ENCODE measurements around the gene TGFB1I1. TPM values are rescaled to one million over a fixed set of nuclear protein-coding genes. Genes with fewer than 3 reads are reported as not detected.
"Not testable (repeated sequence)": the region's sequence is repeated elsewhere in the genome, so short reads cannot be mapped to it uniquely, and the experiment has no call there.

Gene TGFB1I1
- total and polyA plus RNA-seq, 7 experiments from 2014 or later: 0.29 to 1.5 (median 0.49) TPM

DNA sequence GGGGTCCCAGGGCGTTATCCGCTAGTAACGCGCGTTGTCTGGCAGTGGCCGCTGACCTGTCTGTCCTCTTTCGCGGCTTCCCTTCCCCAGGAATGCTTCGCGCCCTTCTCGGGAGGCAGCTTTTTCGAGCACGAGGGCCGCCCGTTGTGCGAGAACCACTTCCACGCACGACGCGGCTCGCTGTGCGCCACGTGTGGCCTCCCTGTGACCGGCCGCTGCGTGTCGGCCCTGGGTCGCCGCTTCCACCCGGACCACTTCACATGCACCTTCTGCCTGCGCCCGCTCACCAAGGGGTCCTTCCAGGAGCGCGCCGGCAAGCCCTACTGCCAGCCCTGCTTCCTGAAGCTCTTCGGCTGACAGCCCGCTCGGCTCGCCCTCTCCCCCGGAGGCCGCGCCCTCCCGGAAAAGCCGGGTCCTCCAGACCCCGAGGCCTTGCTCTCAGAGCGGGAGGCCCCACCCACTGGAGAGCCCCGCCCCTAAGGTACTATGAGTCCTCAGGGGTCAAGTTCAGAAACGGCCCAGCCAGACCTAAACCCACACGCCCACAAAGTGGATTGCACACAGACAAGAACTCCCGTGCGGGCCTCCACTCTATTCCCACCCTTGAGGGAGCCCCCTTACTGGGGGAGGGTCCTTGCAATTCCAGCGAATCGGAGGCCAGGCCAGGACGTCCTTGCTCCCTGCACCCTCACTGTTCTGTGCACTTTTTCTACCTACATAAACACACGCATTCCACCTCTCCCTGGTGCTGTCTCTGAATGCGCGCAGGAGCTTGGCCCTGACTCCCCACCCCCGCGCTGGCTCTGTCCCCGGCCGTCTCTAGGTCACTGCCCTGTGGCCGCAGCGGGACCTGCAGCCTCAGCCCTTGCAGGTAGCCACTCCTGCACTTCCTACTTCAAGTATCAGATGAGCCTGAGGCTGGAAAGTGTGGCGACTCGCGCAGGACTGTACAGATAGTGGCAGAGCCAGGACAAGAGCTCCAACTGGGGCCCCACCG lies 5.6 kb downstream of the TGFB1I1 start:
- H3K36me3 Mint-ChIP-seq: no peaks in the 10 kb centered on the region
- peak overlapping the region in 6 of 9 donors; percentile 20 to 83 (median 56) for H3K27ac Mint-ChIP-seq
- peak in 1 of 9 donors; percentile 40 for DNase-seq
- no peaks in the 10 kb centered on the region for H3K36me3 ChIP-seq (ENCODE audit: control insufficient read depth in 2 of 3, insufficient read depth in 3 of 3, low read length in 3 of 3)
- intact Hi-C loops (cut with micrococcal nuclease): loop anchor here (1.0 to 5.0 kb wide), 5 partner anchors 10 to 235 kb away; partner anchors contain the start of genes ARMC5 (in 1 of the 2) and RUSF1 (in 1 of the 2)
- H3K27ac ChIP-seq (ENCODE audit: low read depth, low read length): peak overlapping the region; percentile 58
- peaks cover 0 to 64% (median 7%) of the 10 kb centered on the region in 5 donors for H3K27me3 Mint-ChIP-seq
- no peaks in the 10 kb centered on the region for H3K9me3 Mint-ChIP-seq
- no peaks in the 10 kb centered on the region for H3K27me3 ChIP-seq (ENCODE audit: control insufficient read depth in 2 of 2, insufficient read depth in 2 of 2, low read length in 2 of 2)
- peak overlapping the region; percentile 48 for H3K4me3 ChIP-seq (ENCODE audit: low read length)
- peaks cover 0 to 3% of the 10 kb centered on the region in 2 donors for H3K4me1 ChIP-seq (ENCODE audit: control insufficient read depth in 2 of 2, insufficient read depth in 2 of 2, low read length in 2 of 2)
- POLR2A ChIA-PET: interaction anchor here (0.7 to 7.8 kb wide), 8 partner anchors 11 to 520 kb away, joined by 3 to 69 read pairs (median 4); partner anchors contain the start of genes ARMC5, RUSF1 and SETD1A
- H3K9me3 ChIP-seq (ENCODE audit: control insufficient read depth in 2 of 3, low read length in 3 of 3): no peaks in the 10 kb centered on the region
- CTCF ChIA-PET: interaction anchor here (0.9 to 1.1 kb wide), 3 partner anchors 19 to 391 kb away, joined by 3 read pairs; partner anchors contain the start of gene ARMC5
- ATAC-seq: peak; percentile 26
- H3K4me1 Mint-ChIP-seq: peaks cover 8 to 25% (median 16%) of the 10 kb centered on the region in 7 donors
- H3K4me3 Mint-ChIP-seq: peak overlapping the region; percentile 73 to 91 (median 82)

DNA sequence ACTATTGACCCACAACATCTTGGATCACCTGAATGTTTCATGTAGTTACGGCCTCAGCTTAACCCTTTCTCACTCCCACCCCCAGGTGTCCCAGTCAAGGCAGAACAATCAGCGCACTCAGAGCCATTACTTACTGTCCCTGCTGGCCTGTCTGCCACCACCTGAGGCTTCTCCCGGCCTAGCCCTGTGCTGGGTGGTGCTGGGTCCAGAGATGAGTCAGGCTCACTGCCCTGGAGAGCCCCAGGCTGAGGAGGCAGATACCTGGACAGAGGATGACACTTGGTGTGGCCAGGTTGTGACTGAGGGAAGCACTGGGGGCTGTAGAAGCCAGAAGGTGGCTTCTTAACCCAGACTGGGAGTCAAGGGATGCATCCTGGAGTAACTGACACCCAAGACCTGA lies 7.0 kb downstream of the TGFB1I1 start:
- ChIA-PET CTCF (interaction anchor here (1.6 kb wide), 1 partner anchor 36 kb away, joined by 4 read pairs; the partner anchor contains the start of gene ZNF843), POLR2A (interaction anchor here (0.9 to 7.8 kb wide), 2 partner anchors 20 to 26 kb away, joined by 3 to 69 read pairs; partner anchors contain the start of gene ARMC5)
- DNase-seq (no peak), ATAC-seq (no peak)
- Mint-ChIP-seq H3K27me3 (peaks cover 0 to 55% (median 0%) of the 10 kb centered on the region in 5 donors), H3K4me1 (peaks cover 7 to 20% (median 11%) of the 10 kb centered on the region in 7 donors), H3K9me3 (no peaks in the 10 kb centered on the region), H3K36me3 (no peaks in the 10 kb centered on the region), H3K27ac (peak overlapping the region in 1 of 9 donors; percentile 50), H3K4me3 (peak overlapping the region in 1 of 10 donors; percentile 11)
- H3K9me3 ChIP-seq (ENCODE audit: control insufficient read depth in 2 of 3, low read length in 3 of 3): no peaks in the 10 kb centered on the region
- H3K27me3 ChIP-seq (ENCODE audit: control insufficient read depth in 2 of 2, insufficient read depth in 2 of 2, low read length in 2 of 2): no peaks in the 10 kb centered on the region
- no peaks in the 10 kb centered on the region for H3K4me1 ChIP-seq (ENCODE audit: control insufficient read depth in 2 of 2, insufficient read depth in 2 of 2, low read length in 2 of 2)
- no peak overlapping the region for H3K27ac ChIP-seq (ENCODE audit: low read depth, low read length)
- intact Hi-C loops (cut with micrococcal nuclease): loop anchor here in 1 of 2 donors (5.0 kb wide), 1 partner anchor 233 kb away; a partner anchor contains a TSS
- no peak overlapping the region for H3K4me3 ChIP-seq (ENCODE audit: low read length)
- no peaks in the 10 kb centered on the region for H3K36me3 ChIP-seq (ENCODE audit: control insufficient read depth in 2 of 3, insufficient read depth in 3 of 3, low read length in 3 of 3)

DNA sequence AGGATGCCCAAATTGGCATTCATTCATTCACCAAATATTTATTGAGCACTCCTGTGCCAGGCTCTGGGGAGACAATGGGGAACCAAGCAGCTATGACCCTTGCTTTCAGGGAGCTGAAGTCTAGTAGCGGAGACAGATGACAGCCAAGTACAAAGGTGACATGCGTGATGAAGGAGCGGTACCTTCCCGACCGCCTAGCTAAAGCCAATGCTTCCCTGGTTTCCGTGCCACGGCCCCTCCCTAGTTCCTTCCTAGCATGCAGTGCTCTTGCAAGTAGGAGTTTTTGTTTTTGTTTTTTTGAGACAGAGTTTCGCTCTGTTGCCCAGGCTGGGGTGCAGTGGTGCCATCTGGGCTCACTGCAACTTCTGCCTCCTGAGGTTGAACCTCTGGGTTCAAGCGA lies 7.8 kb downstream of the TGFB1I1 start:
- ATAC-seq (no peak), DNase-seq (no peak)
- H3K9me3 Mint-ChIP-seq: no peaks in the 10 kb centered on the region
- Histone ChIP-seq H3K4me1 (ENCODE audit: control insufficient read depth in 2 of 2, insufficient read depth in 2 of 2, low read length in 2 of 2) (no peaks in the 10 kb centered on the region), H3K27ac (ENCODE audit: low read depth, low read length) (no peak overlapping the region), H3K4me3 (ENCODE audit: low read length) (no peak overlapping the region), H3K27me3 (ENCODE audit: control insufficient read depth in 2 of 2, insufficient read depth in 2 of 2, low read length in 2 of 2) (no peaks in the 10 kb centered on the region), H3K9me3 (ENCODE audit: control insufficient read depth in 2 of 3, low read length in 3 of 3) (no peaks in the 10 kb centered on the region), H3K36me3 (ENCODE audit: control insufficient read depth in 2 of 3, insufficient read depth in 3 of 3, low read length in 3 of 3) (no peaks in the 10 kb centered on the region)
- H3K4me1 Mint-ChIP-seq: peaks cover 6 to 20% (median 11%) of the 10 kb centered on the region in 7 donors
- no peak overlapping the region for H3K4me3 Mint-ChIP-seq
- H3K36me3 Mint-ChIP-seq: no peaks in the 10 kb centered on the region
- peak overlapping the region in 1 of 9 donors; percentile 52 for H3K27ac Mint-ChIP-seq
- intact Hi-C loops (cut with micrococcal nuclease): loop anchor here in 1 of 2 donors (5.0 kb wide), 1 partner anchor 233 kb away; a partner anchor contains a TSS
- peaks cover 0 to 47% (median 0%) of the 10 kb centered on the region in 5 donors for H3K27me3 Mint-ChIP-seq
- CTCF ChIA-PET: interaction anchor here (1.6 kb wide), 1 partner anchor 37 kb away, joined by 4 read pairs; the partner anchor contains the start of gene ZNF843
- POLR2A ChIA-PET: interaction anchor here (7.8 kb wide), 1 partner anchor 21 kb away, joined by 69 read pairs; the partner anchor contains the start of gene ARMC5

DNA sequence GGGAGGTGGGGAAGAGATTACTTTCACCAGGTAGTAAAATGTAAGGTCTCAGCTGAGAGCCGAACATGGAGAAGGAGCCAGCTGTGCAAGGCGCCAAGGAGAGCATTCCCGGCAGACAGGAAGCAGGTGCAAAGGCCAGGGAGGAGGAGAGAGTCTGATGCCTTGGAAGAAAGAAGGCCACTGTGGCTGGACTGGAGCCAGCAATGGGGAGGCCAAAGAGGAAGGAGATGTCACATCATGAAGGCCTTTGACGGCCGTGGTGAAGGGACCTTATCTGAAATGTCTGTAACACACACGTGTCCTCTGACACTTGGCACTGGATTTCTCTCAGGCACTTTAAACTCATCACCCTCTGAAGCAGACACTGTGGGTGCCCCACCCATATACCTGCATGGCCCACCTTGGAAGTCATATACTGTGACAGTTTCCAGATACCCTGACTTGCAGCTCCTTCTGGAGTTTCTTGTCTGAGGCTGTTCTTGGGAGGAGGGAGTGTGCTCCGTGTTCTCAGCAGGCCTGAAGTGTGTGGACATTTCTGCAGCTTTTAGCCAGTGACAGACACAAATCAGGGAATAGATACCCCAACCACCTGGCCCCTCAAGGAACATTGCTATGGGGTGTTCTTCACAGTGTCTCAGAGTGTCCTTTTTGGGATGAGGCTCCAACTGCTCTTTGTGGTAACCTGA lies 9.0 kb downstream of the TGFB1I1 start:
- H3K27me3 ChIP-seq (ENCODE audit: control insufficient read depth in 2 of 2, insufficient read depth in 2 of 2, low read length in 2 of 2): no peaks in the 10 kb centered on the region
- ChIA-PET CTCF (no interaction called here), POLR2A (interaction anchor here (0.9 kb wide), 1 partner anchor 9 kb away, joined by 3 read pairs; no protein-coding TSS in a partner anchor)
- Mint-ChIP-seq H3K4me1 (peaks cover 11 to 22% (median 15%) of the 10 kb centered on the region in 7 donors), H3K27ac (no peak overlapping the region), H3K27me3 (peaks cover 0 to 49% (median 0%) of the 10 kb centered on the region in 5 donors), H3K4me3 (no peak overlapping the region), H3K36me3 (no peaks in the 10 kb centered on the region), H3K9me3 (no peaks in the 10 kb centered on the region)
- H3K27ac ChIP-seq (ENCODE audit: low read depth, low read length): no peak overlapping the region
- no peak for ATAC-seq
- intact Hi-C loops (cut with micrococcal nuclease): no loop called here
- DNase-seq: no peak
- no peaks in the 10 kb centered on the region for H3K9me3 ChIP-seq (ENCODE audit: control insufficient read depth in 2 of 3, low read length in 3 of 3)
- no peaks in the 10 kb centered on the region for H3K4me1 ChIP-seq (ENCODE audit: control insufficient read depth in 2 of 2, insufficient read depth in 2 of 2, low read length in 2 of 2)
- H3K4me3 ChIP-seq (ENCODE audit: low read length): no peak overlapping the region
- H3K36me3 ChIP-seq (ENCODE audit: control insufficient read depth in 2 of 3, insufficient read depth in 3 of 3, low read length in 3 of 3): no peaks in the 10 kb centered on the region

DNA sequence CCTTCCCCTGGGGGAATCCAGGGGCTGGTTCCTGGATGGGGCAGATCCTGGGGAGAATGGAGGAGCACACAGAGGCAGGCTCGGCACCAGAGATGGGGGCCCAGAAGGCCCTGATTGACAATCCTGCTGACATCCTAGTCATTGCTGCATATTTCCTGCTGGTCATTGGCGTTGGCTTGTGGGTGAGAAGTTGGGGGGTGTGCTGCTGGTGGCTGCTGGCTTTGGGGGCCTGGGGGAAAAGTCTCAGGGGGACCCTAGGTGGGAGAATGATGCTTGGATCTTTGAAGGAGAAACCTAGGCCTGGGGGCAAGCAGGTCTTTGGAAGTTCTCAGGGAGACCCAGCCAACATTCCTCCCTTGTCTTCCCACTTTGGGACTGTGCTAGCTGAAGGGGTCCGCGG lies 11.1 kb downstream of the TGFB1I1 start, which contains the start of gene SLC5A2:
SLC5A2 (plus strand) TSS at position 43 of the 400 bp plus-strand sequence; CDS start at position 57, 14 bp downstream.
- DNase-seq (no peak), ATAC-seq (no peak)
- Histone ChIP-seq H3K4me3 (ENCODE audit: low read length) (no peak within 1 kb of the TSS), H3K27ac (ENCODE audit: low read depth, low read length) (no peak within 1 kb of the TSS), H3K9me3 (ENCODE audit: control insufficient read depth in 2 of 3, low read length in 3 of 3) (no peaks in the 10 kb centered on the region), H3K4me1 (ENCODE audit: control insufficient read depth in 2 of 2, insufficient read depth in 2 of 2, low read length in 2 of 2) (no peaks in the 10 kb centered on the region), H3K27me3 (ENCODE audit: control insufficient read depth in 2 of 2, insufficient read depth in 2 of 2, low read length in 2 of 2) (no peaks in the 10 kb centered on the region), H3K36me3 (ENCODE audit: control insufficient read depth in 2 of 3, insufficient read depth in 3 of 3, low read length in 3 of 3) (no peaks in the 10 kb centered on the region)
- Mint-ChIP-seq H3K36me3 (no peaks in the 10 kb centered on the region), H3K27ac (peak within 1 kb of the TSS in 1 of 9 donors; percentile 41), H3K27me3 (peaks cover 0 to 46% (median 0%) of the 10 kb centered on the region in 5 donors), H3K4me3 (no peak within 1 kb of the TSS), H3K4me1 (peaks cover 5 to 22% (median 13%) of the 10 kb centered on the region in 7 donors), H3K9me3 (no peaks in the 10 kb centered on the region)
- CTCF ChIA-PET: no interaction called here
- POLR2A ChIA-PET: no interaction called here
- intact Hi-C loops (cut with micrococcal nuclease): no loop called here

DNA sequence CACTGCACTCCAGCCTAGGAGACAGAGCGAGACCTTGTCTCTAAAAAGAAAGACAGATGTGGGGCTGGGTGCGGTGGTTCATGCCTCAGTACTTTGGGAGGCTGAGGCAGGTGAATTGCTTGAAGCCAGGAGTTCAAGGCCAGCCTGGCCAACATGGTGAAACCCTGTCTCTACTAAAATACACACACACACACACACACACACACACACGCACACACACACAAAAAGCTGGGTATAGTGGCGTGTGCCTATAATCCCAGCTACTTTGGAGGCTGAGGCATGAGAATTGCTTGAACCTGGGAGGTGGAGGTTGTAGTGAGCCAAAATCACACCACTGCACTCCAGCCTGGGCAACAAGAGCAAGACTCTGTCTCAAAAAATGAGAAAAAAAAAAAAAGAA lies 12.1 kb downstream of the TGFB1I1 start:
- H3K4me1 ChIP-seq (ENCODE audit: control insufficient read depth in 2 of 2, insufficient read depth in 2 of 2, low read length in 2 of 2); H3K36me3 ChIP-seq (ENCODE audit: control insufficient read depth in 2 of 3, insufficient read depth in 3 of 3, low read length in 3 of 3); H3K4me3 Mint-ChIP-seq; H3K27ac Mint-ChIP-seq; H3K4me3 ChIP-seq (ENCODE audit: low read length); H3K27me3 ChIP-seq (ENCODE audit: control insufficient read depth in 2 of 2, insufficient read depth in 2 of 2, low read length in 2 of 2); ATAC-seq; H3K27ac ChIP-seq (ENCODE audit: low read depth, low read length); H3K36me3 Mint-ChIP-seq; CTCF ChIA-PET; DNase-seq; POLR2A ChIA-PET; H3K9me3 ChIP-seq (ENCODE audit: control insufficient read depth in 2 of 3, low read length in 3 of 3); H3K9me3 Mint-ChIP-seq; intact Hi-C loops (cut with micrococcal nuclease): not testable (repeated sequence)
- Mint-ChIP-seq H3K27me3 (peaks cover 0 to 40% (median 0%) of the 10 kb centered on the region in 5 donors), H3K4me1 (peaks cover 3 to 21% (median 13%) of the 10 kb centered on the region in 7 donors)
